Calu3 (cell line): ENCODE results near the gene NPIPA7. TPM values are rescaled to one million over a fixed set of nuclear protein-coding genes. Genes with fewer than 3 reads are reported as not detected.
A peak's percentile ranks its signal among the peaks of the same experiment; 100 is the strongest.
"Not testable (repeated sequence)": the region's sequence is repeated elsewhere in the genome, so short reads cannot be mapped to it uniquely, and the experiment has no call there.

ENCODE experiments used
- Bru-seq: library from RNA; stranded (reverse); fragments of 400-500 nt; gene quantifications from one replicate; lab custom pipeline; 2021; lab: Mats Ljungman, UMichigan
- BruChase-seq, 2 experiments: library from RNA; stranded (reverse); fragments of 400-500 nt; gene quantifications; one replicate each; lab custom pipeline; 2021; lab: Mats Ljungman, UMichigan
- BruUV-seq: library from RNA; stranded (reverse); fragments of 400-500 nt; replicated peaks from 2 replicates; lab custom pipeline; 2021; lab: Mats Ljungman, UMichigan
- CTCF ChIA-PET: fragments of 300-600 bp; sonication (Branson Sonifier 250); formaldehyde crosslinking; loops from one replicate; lab custom pipeline; 2022; ENCODE audit warnings: antibody characterized with exemption; lab: Charles Lee
- DNase-seq: peaks from one replicate; pipeline ENCODE4 v3.0.0; 2022
- H3K27ac Mint-ChIP-seq: one replicate; pipeline ENCODE4 v1.8.0; 2022; ENCODE audit warnings: mixed read lengths; ENCODE audit not compliant: unreplicated experiment
- H3K27me3 Mint-ChIP-seq: one replicate; pipeline ENCODE4 v1.8.0; 2022; ENCODE audit warnings: mixed read lengths; ENCODE audit not compliant: unreplicated experiment
- H3K36me3 Mint-ChIP-seq: one replicate; pipeline ENCODE4 v1.8.0; 2022; ENCODE audit warnings: mild to moderate bottlenecking, moderate library complexity, mixed read lengths; ENCODE audit not compliant: insufficient read depth, unreplicated experiment
- H3K4me1 Mint-ChIP-seq: one replicate; pipeline ENCODE4 v1.8.0; 2022; ENCODE audit warnings: mild to moderate bottlenecking, low read depth, mixed read lengths; ENCODE audit not compliant: unreplicated experiment
- H3K4me3 Mint-ChIP-seq: one replicate; pipeline ENCODE4 v1.8.0; 2022; ENCODE audit warnings: mild to moderate bottlenecking, low read depth, moderate library complexity, mixed read lengths; ENCODE audit not compliant: unreplicated experiment
- H3K9me3 Mint-ChIP-seq: one replicate; pipeline ENCODE4 v1.8.0; 2022; ENCODE audit warnings: low read depth, mixed read lengths; ENCODE audit not compliant: unreplicated experiment
- intact Hi-C: fragments of 100-400 bp; cut with micrococcal nuclease; formaldehyde crosslinking; loops from one replicate; pipeline ENCODE4 v1.10.0; 2022; ENCODE audit not compliant: unreplicated experiment
- long read RNA-seq: library from polyadenylated mRNA; stranded (forward); transcript quantifications from one replicate; pipeline ENCODE4 v2.0.0, GENCODE V29; 2022
- total RNA-seq: library from RNA; stranded (reverse); gene quantifications from 2 replicates; pipeline ENCODE4 v1.2.3, GENCODE V29; 2022

NPIPA7 gene
- total RNA-seq (6.5 and 9.5 TPM in 2 replicates), Bru-seq, nascent RNA (percentile 6 among the genes with signal in this experiment), BruChase-seq, experiment 1, labeled RNA remaining after a 6-hour chase (percentile 18 among the genes with signal in this experiment), BruChase-seq, experiment 2, labeled RNA remaining after a 2-hour chase (percentile 12 among the genes with signal in this experiment)
- long read RNA-seq, partial matches to known transcripts, result 2 of 2 reads
- long read RNA-seq, other reads (novel, unspliced or antisense), result 0 of 2 reads

GRCh38 chr16:16378840-16379239, at the start of gene NPIPA7:
NPIPA7 (plus strand) TSS chr16:16379140; CDS start chr16:16379245, 105 bp downstream.
- intact Hi-C loops, DNase-seq, CTCF ChIA-PET, H3K27ac Mint-ChIP-seq, H3K4me3 Mint-ChIP-seq, H3K27me3 Mint-ChIP-seq, BruUV-seq, H3K9me3 Mint-ChIP-seq, H3K4me1 Mint-ChIP-seq, H3K36me3 Mint-ChIP-seq: not testable (repeated sequence)

GRCh38 chr16:16331466-16331865, 47.5 kb upstream of the NPIPA7 start:
- H3K4me3 Mint-ChIP-seq, CTCF ChIA-PET, intact Hi-C loops, H3K9me3 Mint-ChIP-seq, H3K27me3 Mint-ChIP-seq, H3K27ac Mint-ChIP-seq, BruUV-seq, DNase-seq, H3K4me1 Mint-ChIP-seq, H3K36me3 Mint-ChIP-seq: not testable (repeated sequence)

- H3K27me3 Mint-ChIP-seq, H3K9me3 Mint-ChIP-seq, H3K27ac Mint-ChIP-seq, H3K4me3 Mint-ChIP-seq, CTCF ChIA-PET, intact Hi-C loops, DNase-seq, H3K36me3 Mint-ChIP-seq, BruUV-seq, H3K4me1 Mint-ChIP-seq: not testable (repeated sequence)
Observed at GRCh38 chr16:16357556-16357955, 21.4 kb upstream of the NPIPA7 start.

- H3K4me1 Mint-ChIP-seq, H3K9me3 Mint-ChIP-seq, H3K27ac Mint-ChIP-seq, H3K27me3 Mint-ChIP-seq, intact Hi-C loops, H3K36me3 Mint-ChIP-seq, H3K4me3 Mint-ChIP-seq, CTCF ChIA-PET, BruUV-seq, DNase-seq: not testable (repeated sequence)
Observed at GRCh38 chr16:16358539-16359240, 20.2 kb upstream of the NPIPA7 start.

GRCh38 chr16:16363595-16363994, 15.3 kb upstream of the NPIPA7 start:
- DNase-seq, H3K9me3 Mint-ChIP-seq, H3K27me3 Mint-ChIP-seq, H3K4me3 Mint-ChIP-seq, CTCF ChIA-PET, H3K4me1 Mint-ChIP-seq, H3K36me3 Mint-ChIP-seq, intact Hi-C loops, BruUV-seq, H3K27ac Mint-ChIP-seq: not testable (repeated sequence)

GRCh38 chr16:16364100-16364499, 14.8 kb upstream of the NPIPA7 start:
- intact Hi-C loops, CTCF ChIA-PET, H3K9me3 Mint-ChIP-seq, H3K4me1 Mint-ChIP-seq, H3K36me3 Mint-ChIP-seq, H3K27ac Mint-ChIP-seq, H3K27me3 Mint-ChIP-seq, DNase-seq, H3K4me3 Mint-ChIP-seq, BruUV-seq: not testable (repeated sequence)

GRCh38 chr16:16364701-16365100, 14.2 kb upstream of the NPIPA7 start:
- H3K9me3 Mint-ChIP-seq, H3K4me1 Mint-ChIP-seq, CTCF ChIA-PET, H3K27me3 Mint-ChIP-seq, H3K27ac Mint-ChIP-seq, H3K4me3 Mint-ChIP-seq, intact Hi-C loops, BruUV-seq, H3K36me3 Mint-ChIP-seq, DNase-seq: not testable (repeated sequence)

- H3K4me1 Mint-ChIP-seq, H3K4me3 Mint-ChIP-seq, H3K9me3 Mint-ChIP-seq, H3K27ac Mint-ChIP-seq, DNase-seq, H3K36me3 Mint-ChIP-seq, BruUV-seq, CTCF ChIA-PET, H3K27me3 Mint-ChIP-seq, intact Hi-C loops: not testable (repeated sequence)
Observed at GRCh38 chr16:16365319-16365718, 13.6 kb upstream of the NPIPA7 start.

- H3K36me3 Mint-ChIP-seq, CTCF ChIA-PET, BruUV-seq, intact Hi-C loops, H3K4me3 Mint-ChIP-seq, H3K27ac Mint-ChIP-seq, DNase-seq, H3K27me3 Mint-ChIP-seq, H3K9me3 Mint-ChIP-seq, H3K4me1 Mint-ChIP-seq: not testable (repeated sequence)
Observed at GRCh38 chr16:16365851-16366250, 13.1 kb upstream of the NPIPA7 start.
